H1 (cell line): ENCODE results near the gene CEP350.

Experiments used
- ASH2L ChIP-seq: fragments of 200-600, 300-600 bp; sonication (generic); IDR thresholded peaks from one replicate; pipeline ENCODE4 v1.7.1; 2017; ENCODE audit warnings: low read length
- CEBPB ChIP-seq: IDR thresholded peaks from 2 replicates; pipeline ENCODE4 v1.6.1; 2012; ENCODE audit warnings: low read depth, low read length
- CHD2 ChIP-seq: IDR thresholded peaks from 2 replicates; pipeline ENCODE4 v1.6.1; 2012; ENCODE audit warnings: low read length, improper control_type of control experiment
- EZH2 ChIP-seq: fragments of 200-600 bp; sonication (generic); IDR thresholded peaks from 2 replicates; pipeline ENCODE4 v1.7.1; 2012; ENCODE audit warnings: low read depth, mild to moderate bottlenecking, moderate library complexity, low read length, inconsistent platforms; ENCODE audit not compliant: severe bottlenecking
- GABPA ChIP-seq: IDR thresholded peaks from 2 replicates; pipeline ENCODE4 v1.6.1; 2011; ENCODE audit warnings: mild to moderate bottlenecking, low read length, moderate library complexity, borderline replicate concordance; ENCODE audit not compliant: insufficient read depth
- POLR2A ChIP-seq, 2 experiments: IDR thresholded peaks; 1 replicate in 1 of 2; 2 replicates in 1 of 2; pipeline ENCODE4 v1.6.1; 2011; ENCODE audit warnings: low read depth in 2 of 2, low read length in 2 of 2, mild to moderate bottlenecking in 2 of 2; ENCODE audit errors: control extremely low read depth in 1 of 2
- POLR2AphosphoS5 ChIP-seq: IDR thresholded peaks from 2 replicates; pipeline ENCODE4 v1.6.1; 2011; ENCODE audit warnings: low read depth, low read length
- RNF2 ChIP-seq: fragments of 200-900, 300-1000 bp; sonication (generic); IDR thresholded peaks from 2 replicates; pipeline ENCODE4 v1.7.1; 2016; ENCODE audit warnings: borderline replicate concordance, low read depth, mild to moderate bottlenecking, antibody characterized with exemption, low read length; ENCODE audit not compliant: poor library complexity, severe bottlenecking; ENCODE audit errors: missing control alignments
- TAF1 ChIP-seq: IDR thresholded peaks from 2 replicates; pipeline ENCODE4 v1.6.1; 2011; ENCODE audit warnings: mild to moderate bottlenecking, low read depth, low read length
- YY1 ChIP-seq: IDR thresholded peaks from 2 replicates; pipeline ENCODE4 v1.6.1; 2011; ENCODE audit warnings: low read depth, mild to moderate bottlenecking, low read length
- TF ChIP-seq, protein P1 (sequence below): IDR thresholded peaks from 2 replicates; pipeline ENCODE4 v1.6.1; 2011; ENCODE audit warnings: low read length, improper control_type of control experiment
- TF ChIP-seq, protein P2 (sequence below), 3 experiments: IDR thresholded peaks; 1 replicate in 2 of 3; 2 replicates in 1 of 3; pipeline versions ENCODE4 v1.5.1 to v1.6.1; 2011; ENCODE audit warnings: low read length in 3 of 3, mild to moderate bottlenecking in 3 of 3, inconsistent platforms in 2 of 3, low read depth in 1 of 3, moderate library complexity in 1 of 3; ENCODE audit not compliant: insufficient read depth in 1 of 3; ENCODE audit errors: control extremely low read depth in 1 of 3

DNA sequence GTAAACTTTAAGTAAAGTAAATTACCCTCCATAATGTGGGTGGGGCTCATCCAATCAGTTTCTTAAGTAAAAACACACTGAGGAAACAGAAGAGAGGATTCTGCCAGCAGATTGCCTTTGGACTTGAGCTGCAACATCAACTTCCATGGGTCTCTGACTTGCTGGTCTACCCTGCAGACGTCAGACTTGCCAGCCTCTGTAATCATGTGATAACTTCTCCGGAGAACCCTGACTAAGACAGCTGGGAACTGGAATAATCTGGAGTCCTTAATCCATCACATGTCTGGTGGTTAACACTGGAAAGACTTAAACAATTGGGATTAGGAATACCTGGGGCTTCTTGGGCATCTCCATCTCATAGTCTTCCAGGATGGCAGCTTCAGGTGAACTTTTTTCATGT lies 13.2 kb upstream of the CEP350 start:
- TF ChIP-seq GABPA (no peak), TAF1 (no peak), POLR2A (IDR thresholded peaks at IDR 0.05; ENCODE audit: control extremely low read depth in 1 of 2, low read depth in 2 of 2, low read length in 2 of 2) (no peak), ASH2L (no peak), RNF2 (no peak), CEBPB (no peak), YY1 (no peak), CHD2 (no peak), POLR2AphosphoS5 (no peak), EZH2 (no peak)
- TF ChIP-seq, protein P1, sequence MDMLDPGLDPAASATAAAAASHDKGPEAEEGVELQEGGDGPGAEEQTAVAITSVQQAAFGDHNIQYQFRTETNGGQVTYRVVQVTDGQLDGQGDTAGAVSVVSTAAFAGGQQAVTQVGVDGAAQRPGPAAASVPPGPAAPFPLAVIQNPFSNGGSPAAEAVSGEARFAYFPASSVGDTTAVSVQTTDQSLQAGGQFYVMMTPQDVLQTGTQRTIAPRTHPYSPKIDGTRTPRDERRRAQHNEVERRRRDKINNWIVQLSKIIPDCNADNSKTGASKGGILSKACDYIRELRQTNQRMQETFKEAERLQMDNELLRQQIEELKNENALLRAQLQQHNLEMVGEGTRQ: no peak
- TF ChIP-seq, protein P2, sequence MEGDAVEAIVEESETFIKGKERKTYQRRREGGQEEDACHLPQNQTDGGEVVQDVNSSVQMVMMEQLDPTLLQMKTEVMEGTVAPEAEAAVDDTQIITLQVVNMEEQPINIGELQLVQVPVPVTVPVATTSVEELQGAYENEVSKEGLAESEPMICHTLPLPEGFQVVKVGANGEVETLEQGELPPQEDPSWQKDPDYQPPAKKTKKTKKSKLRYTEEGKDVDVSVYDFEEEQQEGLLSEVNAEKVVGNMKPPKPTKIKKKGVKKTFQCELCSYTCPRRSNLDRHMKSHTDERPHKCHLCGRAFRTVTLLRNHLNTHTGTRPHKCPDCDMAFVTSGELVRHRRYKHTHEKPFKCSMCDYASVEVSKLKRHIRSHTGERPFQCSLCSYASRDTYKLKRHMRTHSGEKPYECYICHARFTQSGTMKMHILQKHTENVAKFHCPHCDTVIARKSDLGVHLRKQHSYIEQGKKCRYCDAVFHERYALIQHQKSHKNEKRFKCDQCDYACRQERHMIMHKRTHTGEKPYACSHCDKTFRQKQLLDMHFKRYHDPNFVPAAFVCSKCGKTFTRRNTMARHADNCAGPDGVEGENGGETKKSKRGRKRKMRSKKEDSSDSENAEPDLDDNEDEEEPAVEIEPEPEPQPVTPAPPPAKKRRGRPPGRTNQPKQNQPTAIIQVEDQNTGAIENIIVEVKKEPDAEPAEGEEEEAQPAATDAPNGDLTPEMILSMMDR (IDR thresholded peaks at IDR 0.05; ENCODE audit: control extremely low read depth in 1 of 3, insufficient read depth in 1 of 3, low read depth in 1 of 3, low read length in 3 of 3): no peak
